ENCODE measurements around the gene GSK3B. TPM values are rescaled to one million over a fixed set of nuclear protein-coding genes. Genes with fewer than 3 reads are reported as not detected.

The GSK3B gene
- total RNA-seq, 5 donors from 2014 or later (not counting 1 experiment from before 2014, with no cell fraction given) = 30.5 to 47.9 (median 32.7) TPM

GRCh38 chr3:119873646-119874045, 220.6 kb downstream of the GSK3B start:
- no peak overlapping the region for H3K27ac Mint-ChIP-seq
- Histone ChIP-seq H3K4me1 (ENCODE audit: control insufficient read depth in 1 of 2, extremely low read depth in 1 of 2, insufficient read depth in 2 of 2, low read length in 2 of 2) (no peaks in the 10 kb centered on the region), H3K36me3 (ENCODE audit: control insufficient read depth in 2 of 2, extremely low read depth in 1 of 2, insufficient read depth in 1 of 2, low read length in 1 of 2) (peaks cover 0 to 3% of the 10 kb centered on the region in 2 donors), H3K27ac (ENCODE audit: low read length) (no peak overlapping the region), H3K9me3 (no peaks in the 10 kb centered on the region), H3K4me3 (ENCODE audit: control insufficient read depth in 1 of 2, extremely low read depth in 1 of 2, low read length in 1 of 2) (no peak overlapping the region), H3K27me3 (replicated peaks in 1 of 2; ENCODE audit: control insufficient read depth in 2 of 2, extremely low read depth in 1 of 2, insufficient read depth in 2 of 2, low read length in 1 of 2) (no peaks in the 10 kb centered on the region)
- ATAC-seq (replicated peaks in 1 of 4) (no peak), DNase-seq (no peak)
- ChIA-PET CTCF (interaction anchor here in 1 of 2 donors (1.3 kb wide), 1 partner anchor 274 kb away, joined by 3 read pairs; no protein-coding TSS in a partner anchor), POLR2A (interaction anchor here in 1 of 2 donors (0.6 kb wide), 1 partner anchor 9 kb away, joined by 3 read pairs; no protein-coding TSS in a partner anchor)
- H3K4me3 Mint-ChIP-seq = no peak overlapping the region
- WGBS (ENCODE audit: insufficient coverage) = no CpG with 5 or more reads among the region's 2 CpGs
- H3K36me3 Mint-ChIP-seq = peaks cover 44% of the 10 kb centered on the region
- peaks cover 20 to 32% (median 31%) of the 10 kb centered on the region in 3 donors for H3K4me1 Mint-ChIP-seq
- no peaks in the 10 kb centered on the region for H3K27me3 Mint-ChIP-seq
- no peaks in the 10 kb centered on the region for H3K9me3 Mint-ChIP-seq

GRCh38 chr3:119872773-119873172, 221.5 kb downstream of the GSK3B start:
- H3K4me3 Mint-ChIP-seq = no peak overlapping the region
- H3K36me3 Mint-ChIP-seq = peaks cover 47% of the 10 kb centered on the region
- ATAC-seq (replicated peaks in 1 of 4) (no peak), DNase-seq (no peak)
- H3K4me3 ChIP-seq (ENCODE audit: control insufficient read depth in 1 of 2, extremely low read depth in 1 of 2, low read length in 1 of 2) = no peak overlapping the region
- no peaks in the 10 kb centered on the region for H3K4me1 ChIP-seq (ENCODE audit: control insufficient read depth in 1 of 2, extremely low read depth in 1 of 2, insufficient read depth in 2 of 2, low read length in 2 of 2)
- no peaks in the 10 kb centered on the region for H3K9me3 Mint-ChIP-seq
- H3K27ac Mint-ChIP-seq = no peak overlapping the region
- H3K4me1 Mint-ChIP-seq = peaks cover 26 to 32% (median 32%) of the 10 kb centered on the region in 3 donors
- ChIA-PET POLR2A (no interaction called here), CTCF (no interaction called here)
- H3K27me3 Mint-ChIP-seq = no peaks in the 10 kb centered on the region
- no CpG with 5 or more reads among the region's 2 CpGs for WGBS (ENCODE audit: insufficient coverage)
- H3K27ac ChIP-seq (ENCODE audit: low read length) = no peak overlapping the region
- no peaks in the 10 kb centered on the region for H3K9me3 ChIP-seq
- H3K36me3 ChIP-seq (ENCODE audit: control insufficient read depth in 2 of 2, extremely low read depth in 1 of 2, insufficient read depth in 1 of 2, low read length in 1 of 2) = peaks cover 0 to 3% of the 10 kb centered on the region in 2 donors
- H3K27me3 ChIP-seq (replicated peaks in 1 of 2; ENCODE audit: control insufficient read depth in 2 of 2, extremely low read depth in 1 of 2, insufficient read depth in 2 of 2, low read length in 1 of 2) = no peaks in the 10 kb centered on the region

- H3K27ac ChIP-seq (ENCODE audit: low read length) = no peak overlapping the region
- H3K36me3 Mint-ChIP-seq = peaks cover 45% of the 10 kb centered on the region
- H3K27me3 ChIP-seq (replicated peaks in 1 of 2; ENCODE audit: control insufficient read depth in 2 of 2, extremely low read depth in 1 of 2, insufficient read depth in 2 of 2, low read length in 1 of 2) = no peaks in the 10 kb centered on the region
- H3K27ac Mint-ChIP-seq = peak overlapping the region in 1 of 2 donors; percentile 41
- no peaks in the 10 kb centered on the region for H3K9me3 ChIP-seq
- H3K4me3 ChIP-seq (ENCODE audit: control insufficient read depth in 1 of 2, extremely low read depth in 1 of 2, low read length in 1 of 2) = no peak overlapping the region
- no peaks in the 10 kb centered on the region for H3K27me3 Mint-ChIP-seq
- CTCF ChIA-PET = interaction anchor here in 1 of 2 donors (1.1 kb wide), 1 partner anchor 546 kb away, joined by 3 read pairs; no protein-coding TSS in a partner anchor
- no peaks in the 10 kb centered on the region for H3K9me3 Mint-ChIP-seq
- H3K4me3 Mint-ChIP-seq = no peak overlapping the region
- POLR2A ChIA-PET = no interaction called here
- no CpG with 5 or more reads among the region's 1 CpG for WGBS (ENCODE audit: insufficient coverage)
- DNase-seq (no peak), ATAC-seq (replicated peaks in 1 of 4) (no peak)
- H3K4me1 ChIP-seq (ENCODE audit: control insufficient read depth in 1 of 2, extremely low read depth in 1 of 2, insufficient read depth in 2 of 2, low read length in 2 of 2) = no peaks in the 10 kb centered on the region
- H3K4me1 Mint-ChIP-seq = peaks cover 27 to 32% (median 32%) of the 10 kb centered on the region in 3 donors
- peaks cover 0 to 3% of the 10 kb centered on the region in 2 donors for H3K36me3 ChIP-seq (ENCODE audit: control insufficient read depth in 2 of 2, extremely low read depth in 1 of 2, insufficient read depth in 1 of 2, low read length in 1 of 2)
Measured at GRCh38 chr3:119871571-119871970, 222.7 kb downstream of the GSK3B start.

GRCh38 chr3:119870512-119870911, 223.7 kb downstream of the GSK3B start:
- H3K4me1 Mint-ChIP-seq = peaks cover 27 to 32% (median 32%) of the 10 kb centered on the region in 3 donors
- Histone ChIP-seq H3K4me3 (ENCODE audit: control insufficient read depth in 1 of 2, extremely low read depth in 1 of 2, low read length in 1 of 2) (no peak overlapping the region), H3K4me1 (ENCODE audit: control insufficient read depth in 1 of 2, extremely low read depth in 1 of 2, insufficient read depth in 2 of 2, low read length in 2 of 2) (no peaks in the 10 kb centered on the region), H3K36me3 (ENCODE audit: control insufficient read depth in 2 of 2, extremely low read depth in 1 of 2, insufficient read depth in 1 of 2, low read length in 1 of 2) (peaks cover 0 to 3% of the 10 kb centered on the region in 2 donors), H3K9me3 (no peaks in the 10 kb centered on the region), H3K27me3 (replicated peaks in 1 of 2; ENCODE audit: control insufficient read depth in 2 of 2, extremely low read depth in 1 of 2, insufficient read depth in 2 of 2, low read length in 1 of 2) (no peaks in the 10 kb centered on the region), H3K27ac (ENCODE audit: low read length) (no peak overlapping the region)
- DNase-seq (no peak), ATAC-seq (replicated peaks in 1 of 4) (no peak)
- H3K4me3 Mint-ChIP-seq = no peak overlapping the region
- peaks cover 50% of the 10 kb centered on the region for H3K36me3 Mint-ChIP-seq
- ChIA-PET CTCF (interaction anchor here in 1 of 2 donors (1.1 kb wide), 1 partner anchor 547 kb away, joined by 3 read pairs; no protein-coding TSS in a partner anchor), POLR2A (no interaction called here)
- H3K27ac Mint-ChIP-seq = no peak overlapping the region
- no peaks in the 10 kb centered on the region for H3K27me3 Mint-ChIP-seq
- H3K9me3 Mint-ChIP-seq = no peaks in the 10 kb centered on the region

GRCh38 chr3:119864476-119864875, 229.8 kb downstream of the GSK3B start:
- Mint-ChIP-seq H3K36me3 (peaks cover 62% of the 10 kb centered on the region), H3K27ac (peak overlapping the region in 1 of 2 donors; percentile 1), H3K4me1 (peaks cover 0 to 8% (median 5%) of the 10 kb centered on the region in 3 donors), H3K4me3 (no peak overlapping the region), H3K9me3 (peaks cover 0 to 2% (median 0%) of the 10 kb centered on the region in 3 donors), H3K27me3 (no peaks in the 10 kb centered on the region)
- Histone ChIP-seq H3K27ac (ENCODE audit: low read length) (no peak overlapping the region), H3K4me1 (ENCODE audit: control insufficient read depth in 1 of 2, extremely low read depth in 1 of 2, insufficient read depth in 2 of 2, low read length in 2 of 2) (no peaks in the 10 kb centered on the region), H3K9me3 (no peaks in the 10 kb centered on the region), H3K36me3 (ENCODE audit: control insufficient read depth in 2 of 2, extremely low read depth in 1 of 2, insufficient read depth in 1 of 2, low read length in 1 of 2) (peaks cover 0 to 20% of the 10 kb centered on the region in 2 donors), H3K4me3 (ENCODE audit: control insufficient read depth in 1 of 2, extremely low read depth in 1 of 2, low read length in 1 of 2) (no peak overlapping the region), H3K27me3 (replicated peaks in 1 of 2; ENCODE audit: control insufficient read depth in 2 of 2, extremely low read depth in 1 of 2, insufficient read depth in 2 of 2, low read length in 1 of 2) (no peaks in the 10 kb centered on the region)
- DNase-seq (no peak), ATAC-seq (replicated peaks in 1 of 4) (no peak)
- ChIA-PET POLR2A (interaction anchor here in 1 of 2 donors (0.7 kb wide), 1 partner anchor 484 kb away, joined by 3 read pairs; no protein-coding TSS in a partner anchor), CTCF (interaction anchor here in 1 of 2 donors (1.2 kb wide), 1 partner anchor 283 kb away, joined by 3 read pairs; no protein-coding TSS in a partner anchor)
- 90% methylated on average over 4 of the region's 7 CpGs for WGBS (ENCODE audit: insufficient coverage)

- Mint-ChIP-seq H3K27ac (no peak overlapping the region), H3K27me3 (no peaks in the 10 kb centered on the region), H3K4me3 (no peak overlapping the region), H3K4me1 (no peaks in the 10 kb centered on the region), H3K36me3 (peaks cover 68% of the 10 kb centered on the region), H3K9me3 (peaks cover 0 to 5% (median 2%) of the 10 kb centered on the region in 3 donors)
- POLR2A ChIA-PET = no interaction called here
- DNase-seq (no peak), ATAC-seq (replicated peaks in 1 of 4) (no peak)
- Histone ChIP-seq H3K9me3 (no peaks in the 10 kb centered on the region), H3K4me1 (ENCODE audit: control insufficient read depth in 1 of 2, extremely low read depth in 1 of 2, insufficient read depth in 2 of 2, low read length in 2 of 2) (no peaks in the 10 kb centered on the region), H3K4me3 (ENCODE audit: control insufficient read depth in 1 of 2, extremely low read depth in 1 of 2, low read length in 1 of 2) (no peak overlapping the region), H3K27ac (ENCODE audit: low read length) (no peak overlapping the region), H3K27me3 (replicated peaks in 1 of 2; ENCODE audit: control insufficient read depth in 2 of 2, extremely low read depth in 1 of 2, insufficient read depth in 2 of 2, low read length in 1 of 2) (no peaks in the 10 kb centered on the region), H3K36me3 (ENCODE audit: control insufficient read depth in 2 of 2, extremely low read depth in 1 of 2, insufficient read depth in 1 of 2, low read length in 1 of 2) (peaks cover 0 to 31% of the 10 kb centered on the region in 2 donors)
- CTCF ChIA-PET = no interaction called here
- no CpG with 5 or more reads among the region's 2 CpGs for WGBS (ENCODE audit: insufficient coverage)
Measured at GRCh38 chr3:119862616-119863015, 231.6 kb downstream of the GSK3B start.

All from T-cell (primary cell).